RWPE1 (cell line): Measurements from ENCODE around the gene RPL23.

Source experiments
- CTCF ChIA-PET: fragments of 350-600 bp; sonication (Branson Sonifier 250); formaldehyde crosslinking; extraction: SDS; loops from one replicate; lab custom pipeline; 2021; lab: Yijun Ruan, JAX
- POLR2A ChIA-PET: fragments of 400-600 bp; formaldehyde crosslinking; extraction: SDS; loops from one replicate; lab custom pipeline; 2020; ENCODE audit warnings: antibody characterized with exemption; ENCODE audit not compliant: low non-redundant PET; lab: Yijun Ruan, JAX
- DNase-seq: peaks from one replicate; pipeline ENCODE4 v3.0.0; 2012; ENCODE audit warnings: low spot score
- H3K27ac ChIP-seq: fragments of 450-650 bp; 2 replicates; pipeline ENCODE4 v1.5.1; 2017
- TF ChIP-seq, protein P1 (sequence below): fragments of 450-650 bp; conservative IDR thresholded peaks from 2 replicates; pipeline ENCODE4 v1.5.1; 2017; ENCODE audit warnings: low read depth, mild to moderate bottlenecking

RPL23 gene

DNA sequence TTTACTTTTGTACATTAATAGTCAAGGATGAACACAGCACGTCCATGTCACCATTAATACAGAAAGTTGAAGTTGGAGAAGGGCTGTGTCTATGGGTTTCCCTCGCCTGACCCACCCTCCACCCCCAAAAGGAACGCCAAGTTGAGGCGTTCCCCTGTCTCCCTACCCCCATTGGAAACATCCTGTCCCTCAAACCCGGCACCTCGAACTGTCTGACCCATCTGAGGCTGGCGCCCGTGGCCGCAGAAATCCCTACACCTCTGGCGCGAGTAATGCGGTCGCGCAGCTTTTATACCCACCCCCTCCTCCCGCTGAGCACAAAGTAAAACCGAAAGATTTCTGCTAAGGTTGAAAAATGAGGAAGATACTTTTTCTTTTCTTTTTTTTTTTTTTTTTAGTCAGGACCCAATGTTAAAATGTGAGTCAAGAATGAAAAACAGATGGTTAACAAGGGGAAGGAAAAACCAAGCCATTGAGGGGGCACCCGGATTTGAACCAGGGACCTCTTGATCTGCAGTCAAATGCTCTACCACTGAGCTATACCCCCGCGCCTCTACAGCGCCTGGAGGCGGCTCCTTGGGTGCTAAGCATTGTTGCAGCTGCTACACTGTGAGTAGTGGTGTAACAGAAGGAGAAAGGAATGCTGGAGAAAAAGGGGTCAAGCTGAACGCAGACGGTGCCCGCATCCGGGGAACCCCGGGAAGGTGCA lies 15.4 kb upstream of the RPL23 start:
- DNase-seq = peak; percentile 85
- CTCF ChIA-PET = interaction anchor here (0.6 to 1.0 kb wide), 6 partner anchors 25 to 731 kb away, joined by 3 to 7 read pairs (median 4); no protein-coding TSS in a partner anchor
- H3K27ac ChIP-seq = peak overlapping the region; percentile 98
- TF ChIP-seq, protein P1, sequence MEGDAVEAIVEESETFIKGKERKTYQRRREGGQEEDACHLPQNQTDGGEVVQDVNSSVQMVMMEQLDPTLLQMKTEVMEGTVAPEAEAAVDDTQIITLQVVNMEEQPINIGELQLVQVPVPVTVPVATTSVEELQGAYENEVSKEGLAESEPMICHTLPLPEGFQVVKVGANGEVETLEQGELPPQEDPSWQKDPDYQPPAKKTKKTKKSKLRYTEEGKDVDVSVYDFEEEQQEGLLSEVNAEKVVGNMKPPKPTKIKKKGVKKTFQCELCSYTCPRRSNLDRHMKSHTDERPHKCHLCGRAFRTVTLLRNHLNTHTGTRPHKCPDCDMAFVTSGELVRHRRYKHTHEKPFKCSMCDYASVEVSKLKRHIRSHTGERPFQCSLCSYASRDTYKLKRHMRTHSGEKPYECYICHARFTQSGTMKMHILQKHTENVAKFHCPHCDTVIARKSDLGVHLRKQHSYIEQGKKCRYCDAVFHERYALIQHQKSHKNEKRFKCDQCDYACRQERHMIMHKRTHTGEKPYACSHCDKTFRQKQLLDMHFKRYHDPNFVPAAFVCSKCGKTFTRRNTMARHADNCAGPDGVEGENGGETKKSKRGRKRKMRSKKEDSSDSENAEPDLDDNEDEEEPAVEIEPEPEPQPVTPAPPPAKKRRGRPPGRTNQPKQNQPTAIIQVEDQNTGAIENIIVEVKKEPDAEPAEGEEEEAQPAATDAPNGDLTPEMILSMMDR = peak; percentile 64
- POLR2A ChIA-PET = interaction anchor here (0.5 to 2.0 kb wide), 6 partner anchors 10 to 284 kb away, joined by 3 to 13 read pairs (median 4); partner anchors contain the start of gene RPL23

DNA sequence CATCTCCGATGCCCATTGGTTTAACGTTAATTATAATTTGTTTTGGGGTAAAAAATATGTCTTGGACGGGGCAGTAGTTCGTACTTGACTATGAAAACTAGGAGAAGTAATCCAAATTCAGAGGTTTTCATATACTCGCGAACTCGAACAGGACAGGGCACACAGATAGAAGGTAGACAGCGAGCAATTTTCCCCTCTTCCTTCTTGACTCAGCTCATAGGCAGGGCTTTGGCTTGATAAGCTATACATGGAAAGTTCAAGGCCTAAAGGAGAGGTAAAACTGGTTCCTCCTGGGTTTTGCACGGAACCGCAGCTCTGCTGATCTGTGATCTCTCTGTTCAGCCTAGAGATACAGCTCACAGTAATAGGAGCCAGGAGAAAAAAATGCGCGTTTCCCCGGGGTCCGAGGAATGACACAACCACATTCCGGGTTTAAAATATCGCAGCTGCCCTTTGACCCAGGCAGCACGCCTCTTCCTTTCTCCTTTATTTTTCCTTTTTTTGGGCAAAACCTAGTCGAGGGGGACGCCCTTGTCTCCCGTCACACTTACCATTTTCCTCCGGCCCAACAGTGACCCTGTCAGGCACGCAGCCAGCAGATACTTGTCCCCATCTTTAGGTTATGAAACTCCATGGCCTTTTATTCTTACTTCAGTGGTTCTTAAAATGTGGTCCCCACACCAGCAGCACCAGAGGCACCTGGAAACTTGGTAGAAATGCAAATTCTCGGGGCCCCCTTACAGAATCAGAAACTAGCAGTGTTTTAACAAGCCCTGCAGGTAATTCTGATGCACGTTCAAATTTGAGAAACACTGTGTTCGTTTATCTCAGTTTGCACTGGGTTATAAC lies 14.7 kb upstream of the RPL23 start:
- peak overlapping the region; percentile 98 for H3K27ac ChIP-seq
- no peak for DNase-seq
- CTCF ChIA-PET = interaction anchor here (0.7 kb wide), 1 partner anchor 88 kb away, joined by 4 read pairs; no protein-coding TSS in a partner anchor
- TF ChIP-seq, protein P1 = no peak
- POLR2A ChIA-PET = interaction anchor here (0.5 to 2.0 kb wide), 3 partner anchors 15 to 118 kb away, joined by 5 to 13 read pairs (median 5); partner anchors contain the start of gene RPL23

DNA sequence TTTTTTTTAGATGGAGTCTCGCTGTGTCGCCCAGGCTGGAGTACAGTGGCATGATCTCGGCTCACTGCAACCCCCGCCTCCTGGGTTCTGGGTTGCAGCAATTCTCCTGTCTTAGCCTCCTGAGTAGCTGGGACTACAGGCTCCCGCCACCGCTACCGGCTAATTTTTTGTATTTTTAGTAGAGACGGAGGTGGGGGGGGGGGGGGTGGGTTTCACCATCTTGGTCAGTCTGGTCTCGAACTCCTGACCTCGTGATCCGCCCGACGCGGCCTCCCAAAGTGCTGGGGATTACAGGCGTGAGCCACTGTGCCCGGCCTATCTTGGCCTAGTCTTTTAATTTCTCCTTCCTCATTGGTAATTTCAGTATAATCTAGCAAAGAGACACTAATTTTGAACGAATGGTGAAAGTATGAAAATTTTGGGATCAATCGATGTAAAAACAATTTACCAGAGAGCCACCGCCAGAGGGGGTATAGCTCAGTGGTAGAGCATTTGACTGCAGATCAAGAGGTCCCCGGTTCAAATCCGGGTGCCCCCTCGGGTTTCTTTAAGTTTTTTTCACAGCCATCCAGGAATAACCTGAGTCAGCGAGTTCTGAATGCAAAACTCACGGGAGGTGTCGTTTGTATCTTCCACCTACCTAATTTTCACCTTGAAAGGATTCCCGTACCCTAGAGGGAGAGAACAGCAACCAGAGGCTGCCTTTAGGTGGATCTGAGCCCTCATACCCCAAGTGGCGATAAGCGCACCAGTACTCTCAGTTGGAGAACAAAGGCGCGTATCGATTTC lies 13.9 kb upstream of the RPL23 start:
- H3K27ac ChIP-seq = peak overlapping the region; percentile 98; the same call in 1 of the 2 replicates
- no peak for DNase-seq
- ChIA-PET CTCF (no interaction called here), POLR2A (interaction anchor here (0.5 kb wide), 1 partner anchor 119 kb away, joined by 5 read pairs; no protein-coding TSS in a partner anchor)
- TF ChIP-seq, protein P1 = no peak

DNA sequence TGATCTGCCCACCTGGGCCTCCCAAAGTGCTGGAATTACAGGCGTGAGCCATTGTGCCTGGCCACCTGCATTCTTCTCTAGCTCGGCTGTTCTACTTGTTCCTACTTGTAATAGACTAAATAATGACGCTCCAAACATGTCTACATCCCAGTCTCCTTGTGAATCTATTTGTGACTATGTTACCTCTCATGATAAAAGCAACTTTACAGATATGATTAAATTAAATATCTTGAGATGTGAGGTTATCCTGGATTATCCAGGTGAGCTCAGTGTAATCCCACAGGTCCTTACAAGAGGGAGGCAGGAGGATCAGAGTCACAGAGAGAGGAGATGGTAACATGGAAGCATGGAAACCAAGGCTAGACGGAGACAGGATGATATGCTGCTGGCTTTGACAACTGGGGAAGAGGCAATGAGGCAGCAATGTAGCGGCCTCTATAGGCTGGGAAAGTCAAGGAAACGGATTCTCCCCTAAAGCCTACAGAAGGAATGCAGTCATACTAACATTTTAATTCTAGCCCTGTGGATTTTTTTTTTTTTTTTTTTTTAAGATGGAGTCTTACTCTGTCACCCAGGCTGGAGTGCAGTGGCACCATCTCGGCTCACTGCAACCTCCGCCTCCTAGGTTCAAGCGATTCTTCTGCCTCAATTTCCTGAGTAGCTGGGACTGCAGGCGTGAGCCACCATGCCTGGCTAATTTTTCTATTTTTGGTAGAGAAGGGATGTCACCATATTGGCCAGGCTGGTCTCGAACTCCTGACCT lies 11.3 kb upstream of the RPL23 start:
- peak overlapping the region; percentile 81 for H3K27ac ChIP-seq
- TF ChIP-seq, protein P1 = no peak
- ChIA-PET CTCF (interaction anchor here (0.6 to 0.7 kb wide), 3 partner anchors 8 to 422 kb away, joined by 3 to 5 read pairs (median 3); no protein-coding TSS in a partner anchor), POLR2A (no interaction called here)
- DNase-seq = no peak

DNA sequence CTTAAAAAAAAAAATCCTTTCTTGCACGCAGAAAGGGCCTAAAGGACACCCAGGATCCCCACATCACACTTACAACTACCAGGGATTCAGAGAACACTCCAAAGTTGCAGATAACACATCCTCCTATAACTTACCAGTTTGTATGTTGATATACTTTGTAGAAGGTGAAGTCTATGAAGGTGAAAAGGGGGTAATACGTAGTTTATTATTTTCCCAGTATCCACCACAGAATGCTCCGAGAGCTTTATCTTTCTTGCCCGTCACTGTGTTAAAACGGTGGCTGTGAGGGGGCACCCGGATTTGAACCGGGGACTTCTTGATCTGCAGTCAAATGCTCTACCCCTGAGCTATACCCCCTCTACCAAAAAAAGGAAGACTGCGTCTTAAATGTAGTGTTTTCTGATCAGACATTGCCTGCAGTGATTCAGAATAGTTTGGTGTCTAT lies 7.9 kb upstream of the RPL23 start:
- H3K27ac ChIP-seq = no peak overlapping the region
- POLR2A ChIA-PET = no interaction called here
- DNase-seq = no peak
- CTCF ChIA-PET = no interaction called here
- TF ChIP-seq, protein P1 = no peak
